HUDEP-2 (cell line): ENCODE measurements around the gene BATF.

Experiments used
- DNase-seq, 76 experiments: peaks; one replicate each; lab custom pipeline; 2025; ENCODE audit not compliant: unreplicated experiment in 76 of 76; lab: John Stamatoyannopoulos, UW

The BATF gene

DNA sequence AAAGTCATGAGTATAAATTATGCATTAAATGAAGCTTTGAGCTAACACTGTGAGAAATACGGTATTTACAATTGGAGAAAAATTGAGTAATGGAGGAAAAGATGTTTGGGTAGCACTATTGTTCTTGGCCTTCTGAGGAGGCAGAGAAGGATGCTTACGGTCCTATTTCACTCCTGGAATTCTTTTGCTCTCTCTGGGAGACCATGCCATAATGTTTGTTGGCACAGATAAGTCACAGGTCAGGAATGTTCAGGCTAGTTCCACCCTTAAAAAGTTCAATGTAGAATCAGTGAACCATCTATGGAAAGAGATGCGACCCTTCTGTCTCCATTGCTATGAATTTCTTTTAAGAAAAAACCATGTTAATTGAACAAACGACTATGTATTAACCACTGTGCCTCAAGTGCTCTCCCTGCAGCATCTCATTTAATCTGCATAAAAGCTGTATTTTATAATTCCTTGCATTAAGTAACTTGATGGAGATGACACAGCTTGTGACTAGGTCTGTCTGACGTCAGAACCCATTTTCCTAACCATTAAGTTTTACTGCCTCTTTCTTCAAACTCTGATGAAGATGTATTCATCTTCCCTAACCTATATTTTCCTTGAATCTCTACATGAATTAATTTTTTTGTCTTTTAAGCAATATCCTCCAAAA lies 9.5 kb downstream of the BATF start:
- DNase-seq: no peak

DNA sequence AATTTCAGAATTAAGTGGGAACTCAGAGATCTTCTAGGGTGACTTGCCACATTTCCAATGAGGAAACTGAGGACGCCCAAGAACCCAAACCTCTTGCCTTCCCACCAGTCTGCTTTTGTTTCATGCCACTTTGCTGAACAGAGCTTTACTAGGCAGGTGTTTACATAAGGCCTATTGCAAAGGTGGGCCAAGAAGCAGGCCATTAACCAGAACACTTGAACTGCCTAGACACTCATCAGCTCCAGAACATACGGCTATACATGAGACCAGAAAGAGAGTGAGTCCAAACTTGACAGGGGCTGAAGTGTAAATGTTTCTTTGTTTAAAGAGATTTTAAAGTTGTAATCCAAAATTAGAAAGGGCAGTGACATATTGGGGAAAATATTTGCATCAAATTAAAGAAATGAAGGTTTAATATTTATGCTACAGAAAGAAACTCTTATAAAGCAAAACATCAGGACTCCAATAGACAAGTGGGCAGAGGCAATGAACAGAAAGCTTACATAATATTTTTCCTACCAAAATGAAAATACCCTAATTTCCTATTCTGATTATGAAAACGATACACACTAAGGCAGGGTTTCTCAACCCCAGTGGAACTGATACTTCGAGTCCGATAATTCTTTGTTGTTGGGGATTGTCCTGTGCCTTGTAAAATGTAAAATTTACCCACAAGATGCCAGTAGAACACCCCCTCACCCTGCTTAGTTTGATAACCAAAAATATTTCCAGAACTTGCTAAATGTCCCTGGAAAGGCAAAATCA lies 11.7 kb downstream of the BATF start:
- DNase-seq: no peak

DNA sequence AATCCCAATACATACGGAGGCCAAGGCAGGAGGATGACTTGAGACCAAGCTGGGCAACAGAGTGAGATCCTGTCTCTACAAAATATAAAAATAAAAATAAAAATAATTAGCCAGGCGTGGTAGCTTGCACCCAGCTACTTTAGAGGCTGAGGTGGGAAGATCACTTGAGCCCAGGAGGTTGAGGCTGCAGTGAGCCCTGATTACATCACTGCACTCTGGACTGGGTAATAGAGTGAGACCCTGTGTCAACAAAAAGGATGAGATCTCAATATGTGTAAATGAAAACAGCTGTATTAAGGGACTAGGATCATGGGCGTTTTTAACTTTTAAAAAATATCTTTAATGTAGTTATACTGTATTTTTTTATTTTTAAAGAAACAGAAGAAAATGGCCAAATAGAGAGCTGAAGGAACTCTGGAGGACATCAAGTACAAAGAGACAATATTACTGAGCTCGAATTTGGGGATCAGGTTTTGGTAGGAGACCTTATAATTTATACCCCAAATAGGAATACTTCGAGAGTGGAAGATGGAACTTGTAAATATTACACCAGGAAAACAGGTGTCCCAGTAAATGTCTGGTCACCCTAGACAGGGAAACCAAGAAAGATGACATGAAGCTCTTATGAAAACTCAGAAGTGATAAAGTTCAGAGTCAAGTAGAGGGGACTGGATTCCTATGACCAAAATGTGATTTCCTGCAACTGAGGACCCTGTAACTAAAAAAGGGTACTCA lies 13.1 kb downstream of the BATF start:
- no peak for DNase-seq

DNA sequence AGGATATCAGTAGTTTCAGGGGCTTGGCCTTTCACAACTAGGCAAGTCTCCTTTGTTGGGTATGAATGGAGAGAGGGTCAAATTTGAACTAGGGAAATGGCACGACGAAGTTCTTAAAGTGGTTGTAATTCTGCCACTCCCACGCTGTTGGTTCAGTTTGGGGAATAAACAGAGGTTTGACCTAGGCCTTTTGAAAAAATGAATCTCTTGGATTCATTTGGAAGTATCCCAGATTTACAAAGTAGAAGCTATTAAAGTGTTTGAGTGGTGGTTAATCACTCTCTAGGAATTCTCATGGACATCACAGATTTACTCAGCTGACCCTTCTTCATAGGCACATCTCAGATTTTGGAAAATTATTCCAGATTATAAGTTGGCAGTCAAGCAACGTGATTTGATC lies 14.8 kb downstream of the BATF start:
- no peak for DNase-seq

DNA sequence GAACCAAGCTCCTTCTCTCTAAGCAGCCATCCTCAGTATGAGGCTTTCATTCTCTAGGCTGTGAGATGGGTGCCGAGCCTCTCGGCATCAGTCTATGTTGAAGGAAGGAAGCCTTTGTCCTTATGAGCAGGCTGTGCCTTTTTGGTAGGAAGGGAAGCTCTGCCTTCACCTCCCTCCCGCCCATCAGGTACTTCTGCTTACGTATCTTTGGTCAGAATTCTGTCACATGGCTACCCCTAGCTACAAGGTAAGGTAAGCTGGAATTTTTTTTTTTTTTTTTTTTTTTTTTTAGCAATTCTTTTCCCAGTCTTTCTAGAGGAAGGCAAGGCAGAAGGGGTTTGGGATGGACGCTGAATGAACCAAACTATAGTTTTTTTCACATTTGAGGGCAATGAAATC lies 16.9 kb downstream of the BATF start:
- DNase-seq: no peak

DNA sequence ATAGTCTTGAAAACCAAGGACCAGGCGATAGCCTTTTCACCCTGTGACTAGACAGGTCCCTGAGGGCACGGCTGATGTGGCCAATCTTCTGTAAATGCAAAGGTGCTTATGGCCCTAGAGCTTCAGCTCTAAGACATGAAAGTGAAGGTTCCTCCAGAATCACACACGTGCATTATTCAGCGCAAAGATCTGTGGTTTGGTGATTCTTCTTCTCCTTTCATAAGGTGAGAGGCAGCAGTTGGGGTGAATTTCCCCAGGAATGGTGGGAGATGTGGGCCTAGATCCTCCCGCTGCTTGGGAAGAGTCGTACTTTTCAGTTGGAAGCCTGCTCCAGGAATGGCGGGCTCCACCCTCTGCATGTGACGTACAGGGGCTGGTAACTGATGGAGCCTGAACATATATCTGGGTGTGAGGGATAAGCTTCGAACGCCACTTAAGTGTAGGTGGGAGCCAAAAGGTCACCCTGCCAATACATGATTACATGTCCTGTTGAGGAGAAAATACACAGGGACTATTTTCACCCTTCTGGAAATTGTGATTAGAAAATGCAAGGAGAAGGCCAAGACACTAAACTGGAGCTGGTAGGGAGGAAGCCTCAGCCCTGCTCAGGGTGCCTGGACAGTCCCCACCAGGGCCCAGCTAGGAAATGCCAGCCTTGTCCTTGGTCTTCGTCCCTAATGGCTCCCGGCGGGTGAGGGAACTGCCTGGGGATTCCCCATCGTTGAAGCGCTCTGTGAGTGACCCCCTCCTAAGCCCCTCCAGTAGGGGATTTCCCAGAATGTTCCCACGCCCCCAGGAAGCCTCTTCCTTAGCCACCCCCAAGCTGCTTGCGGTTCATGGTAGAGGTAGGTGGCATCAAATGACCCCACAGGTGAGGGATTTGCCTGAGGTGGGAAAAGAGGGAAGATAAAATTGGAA lies 17.6 kb downstream of the BATF start:
- no peak for DNase-seq

DNA sequence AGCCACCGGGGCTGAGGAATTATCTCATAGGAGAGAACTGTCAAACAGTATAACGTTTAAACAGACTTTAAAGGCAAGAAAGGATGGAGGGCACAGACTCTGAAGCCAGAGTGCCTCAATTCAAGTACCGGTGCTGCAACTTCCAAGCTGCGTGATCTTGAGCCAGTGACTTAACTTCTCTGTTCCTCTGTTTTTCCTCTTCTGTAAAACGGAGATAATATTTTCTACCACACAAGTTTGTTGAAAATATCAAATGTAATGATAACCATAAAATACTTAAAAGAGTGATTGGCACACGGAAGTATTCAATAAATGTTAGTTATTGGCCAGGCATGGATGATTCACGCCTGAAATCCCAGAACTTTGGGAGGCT lies 18.2 kb downstream of the BATF start:
- no peak for DNase-seq

DNA sequence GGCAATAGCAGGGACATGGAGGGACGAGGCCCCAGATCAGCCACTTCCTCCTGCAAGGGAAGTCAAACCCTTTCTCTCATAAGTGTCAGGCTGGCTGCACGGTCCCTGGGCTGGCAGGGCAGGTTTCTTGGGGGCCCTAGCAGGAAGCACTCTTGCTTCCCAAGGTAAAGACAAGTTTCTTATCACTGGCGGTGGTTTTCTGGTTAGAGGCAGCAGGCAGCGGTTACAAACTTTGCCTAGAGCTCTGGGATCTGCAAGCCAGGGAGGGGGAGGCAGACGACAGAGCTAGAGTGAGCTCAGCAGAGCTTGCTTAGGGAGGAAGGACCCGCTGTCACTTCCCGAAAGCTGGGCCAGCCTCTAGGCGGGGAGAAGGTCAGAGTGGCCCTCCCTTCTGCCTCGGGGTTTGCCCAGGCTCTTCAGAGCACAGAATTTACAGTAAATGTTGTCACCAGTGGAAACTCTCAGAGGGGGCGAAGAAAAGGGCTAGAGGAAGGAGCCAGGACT lies 20.4 kb downstream of the BATF start:
- no peak for DNase-seq

DNA sequence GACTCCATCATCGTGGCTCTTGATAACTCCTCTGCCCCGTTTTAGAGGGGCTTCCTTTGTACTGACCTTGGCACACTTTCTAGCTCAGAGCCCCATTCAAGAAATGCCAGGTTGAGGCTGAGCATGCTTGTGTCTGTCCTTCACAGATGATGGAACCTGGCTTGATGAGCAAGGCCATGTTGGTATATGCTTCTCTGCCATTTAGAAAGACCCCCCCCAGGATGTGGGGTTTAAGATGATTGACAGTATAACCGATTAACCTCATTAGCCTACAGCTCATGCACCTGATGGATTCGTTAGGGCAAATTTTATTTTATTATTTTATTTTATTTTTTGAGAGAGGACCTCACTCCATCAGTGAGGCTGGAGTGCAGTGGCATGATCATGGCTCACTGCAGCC lies 21.0 kb downstream of the BATF start:
- DNase-seq: no peak

DNA sequence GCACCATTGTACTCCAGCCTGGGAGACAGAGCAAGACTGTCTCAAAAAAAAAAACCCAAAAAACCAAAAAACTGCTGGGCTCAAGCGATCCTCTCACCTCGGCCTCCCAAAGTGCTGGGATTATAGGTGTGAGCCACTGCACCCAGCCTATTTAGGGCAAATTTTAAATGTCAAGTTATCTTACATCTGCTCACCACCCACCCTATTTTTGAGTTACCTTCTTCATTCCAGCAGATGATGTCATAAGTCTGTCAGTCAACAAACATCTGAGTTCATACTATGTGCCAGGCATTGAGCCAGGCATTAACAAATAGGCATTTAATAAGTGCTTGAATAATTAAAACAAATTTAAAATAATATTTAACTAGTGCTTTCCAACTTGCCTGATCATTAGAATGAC lies 21.5 kb downstream of the BATF start:
- no peak for DNase-seq

DNA sequence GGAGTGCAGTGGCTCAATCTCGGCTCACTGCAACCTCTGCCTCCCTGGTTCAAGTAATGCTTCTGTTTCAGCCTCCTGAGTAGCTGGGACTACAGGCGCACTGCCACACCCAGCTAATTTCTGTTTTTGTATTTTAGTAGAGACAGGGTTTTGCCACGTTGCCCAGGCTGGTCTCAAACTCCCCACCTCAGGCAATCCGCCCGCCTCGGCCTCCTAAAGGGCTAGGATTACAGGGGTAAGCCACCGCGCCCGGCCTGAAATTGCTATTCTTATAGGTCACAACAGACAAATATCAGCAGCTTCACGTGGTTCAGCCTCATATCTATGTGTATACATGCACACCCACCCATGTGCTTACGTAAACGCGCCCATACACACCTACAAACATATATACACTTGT lies 23.6 kb downstream of the BATF start:
- DNase-seq: no peak

DNA sequence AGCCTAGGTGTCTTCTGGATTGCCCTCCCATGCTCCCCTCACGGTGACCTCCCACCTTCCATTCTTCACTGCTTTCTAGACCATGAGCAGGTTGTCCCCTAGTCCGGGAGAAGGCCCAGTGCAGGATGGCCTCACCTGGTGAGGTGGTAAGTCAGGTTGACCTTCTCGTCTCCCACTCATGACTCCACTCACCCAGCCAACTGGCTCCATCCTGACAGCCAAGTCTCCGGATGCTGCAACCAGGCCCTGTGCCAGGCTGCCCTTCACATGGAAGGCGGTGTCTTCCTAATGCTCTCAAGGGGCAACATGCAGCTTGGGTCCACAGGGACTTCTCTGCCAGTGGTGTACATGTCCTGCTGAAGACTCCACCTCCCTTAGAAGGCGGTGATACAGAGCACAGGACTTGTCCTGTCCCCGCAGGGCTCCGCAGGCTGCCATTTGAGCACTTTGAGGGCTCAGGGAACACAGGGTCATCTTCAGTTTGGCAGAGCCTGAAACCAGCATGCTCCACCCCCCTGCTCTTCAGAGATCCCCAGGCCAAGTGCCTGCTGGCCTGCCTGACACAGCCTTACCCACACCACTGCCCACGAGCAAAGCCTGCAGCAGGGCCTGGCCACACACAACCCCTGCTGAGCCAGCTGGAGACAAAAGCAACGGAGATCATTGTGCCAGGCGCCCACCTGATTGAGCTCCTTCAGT lies 25.4 kb downstream of the BATF start:
- no peak for DNase-seq

DNA sequence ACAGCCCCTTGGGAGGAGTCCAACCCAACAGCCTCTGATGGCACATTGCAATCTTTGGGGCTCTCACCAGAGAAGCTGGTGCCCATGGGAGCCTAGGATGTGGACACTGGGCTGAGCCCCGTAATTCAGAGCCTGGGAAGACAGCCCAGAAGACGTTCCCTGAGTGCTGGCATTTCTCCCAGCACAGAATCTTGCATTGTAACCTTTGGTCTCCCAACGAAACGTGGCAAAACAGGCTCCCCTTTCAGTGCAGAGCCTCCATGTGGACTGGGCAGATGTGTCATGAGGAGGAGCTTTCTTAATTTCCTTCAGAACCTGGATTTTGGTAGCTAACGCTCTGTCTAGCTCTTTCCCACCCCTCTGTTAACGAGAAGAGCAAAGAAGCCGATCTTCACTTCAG lies 26.3 kb downstream of the BATF start:
- DNase-seq: no peak

DNA sequence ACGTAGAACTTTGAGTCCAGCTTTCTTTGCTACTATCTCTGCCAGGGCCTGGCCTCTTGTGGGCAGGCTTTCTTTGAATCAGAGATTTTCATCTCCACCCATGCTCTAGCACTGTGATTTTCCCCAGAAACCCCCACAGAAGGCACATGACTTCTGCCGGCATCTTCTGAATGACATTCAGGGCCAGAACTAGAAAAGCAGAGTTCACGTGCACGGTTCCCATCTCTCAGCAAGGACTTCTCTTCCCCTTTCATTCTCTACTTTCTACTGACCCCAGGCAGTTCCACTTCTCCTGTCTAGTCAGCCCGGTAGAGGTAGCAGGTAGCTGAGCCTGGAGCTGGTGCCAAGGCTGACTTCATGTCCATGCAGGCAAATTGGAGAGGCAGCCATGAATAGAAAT lies 26.9 kb downstream of the BATF start:
- DNase-seq: no peak

DNA sequence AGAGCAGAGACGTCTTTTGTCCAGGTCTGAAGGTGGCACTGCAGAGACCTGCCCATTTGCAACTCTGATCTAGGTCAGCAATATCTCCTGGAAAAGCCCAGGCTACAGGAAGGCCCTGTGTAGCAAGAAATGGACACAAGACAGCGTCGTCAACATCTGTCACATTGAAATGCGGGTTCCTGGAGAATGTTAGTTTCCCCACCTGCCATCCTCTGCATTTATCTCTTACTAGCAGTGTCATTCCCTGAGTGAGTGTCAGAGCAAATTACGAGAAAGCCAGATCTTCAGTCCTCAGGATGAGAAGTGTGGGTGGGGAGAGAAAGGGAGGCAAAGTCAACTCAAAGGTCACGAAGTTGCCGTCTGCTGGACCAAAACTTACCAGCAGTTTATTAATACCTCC lies 28.8 kb downstream of the BATF start:
- DNase-seq: no peak

DNA sequence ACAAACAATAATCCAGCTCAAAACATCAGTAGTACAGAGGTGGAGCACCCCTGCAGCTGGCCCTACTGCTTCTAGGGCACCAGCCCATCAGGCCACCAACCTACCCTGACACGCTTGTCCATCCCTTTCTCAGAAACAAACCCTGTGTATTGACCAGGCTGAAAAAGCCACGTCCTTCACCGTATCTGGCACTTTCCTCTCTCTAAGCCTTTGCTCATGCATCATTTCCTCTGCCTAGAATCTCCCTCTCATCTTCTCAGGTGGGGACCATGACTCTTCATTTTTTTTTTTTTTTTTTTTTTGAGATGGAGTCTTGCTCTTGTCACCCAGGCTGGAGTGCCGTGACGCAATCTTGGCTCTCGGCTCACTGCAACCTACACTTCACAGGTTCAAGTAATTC lies 30.9 kb downstream of the BATF start:
- no peak for DNase-seq

DNA sequence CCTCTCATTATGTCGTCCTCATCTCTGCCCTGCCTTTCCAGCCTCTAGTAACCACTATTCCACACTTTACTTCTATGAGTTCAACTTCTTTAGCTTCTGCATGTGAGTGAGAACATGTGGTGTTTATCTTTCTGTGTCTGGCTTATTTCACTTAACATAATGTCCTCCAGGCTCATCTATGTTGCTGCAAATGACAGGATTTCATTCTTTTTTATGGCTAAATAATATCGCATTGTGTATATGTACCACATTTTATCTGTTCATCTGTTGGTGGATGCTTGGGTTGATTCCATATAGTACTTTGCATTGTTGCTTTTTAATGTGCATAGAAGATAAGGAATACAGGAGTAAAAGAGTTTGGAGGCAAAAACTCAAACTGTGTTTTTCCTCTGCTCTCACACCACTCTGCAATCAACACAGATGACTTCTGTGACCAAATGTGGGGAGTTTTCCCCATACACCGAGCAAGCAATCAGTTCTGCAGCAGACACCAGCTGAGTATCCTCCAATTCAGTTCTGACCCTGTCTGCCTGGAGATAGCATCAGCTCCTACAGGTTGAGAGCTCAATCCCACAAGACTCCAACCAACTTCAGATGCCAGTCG lies 31.6 kb downstream of the BATF start:
- no peak for DNase-seq

DNA sequence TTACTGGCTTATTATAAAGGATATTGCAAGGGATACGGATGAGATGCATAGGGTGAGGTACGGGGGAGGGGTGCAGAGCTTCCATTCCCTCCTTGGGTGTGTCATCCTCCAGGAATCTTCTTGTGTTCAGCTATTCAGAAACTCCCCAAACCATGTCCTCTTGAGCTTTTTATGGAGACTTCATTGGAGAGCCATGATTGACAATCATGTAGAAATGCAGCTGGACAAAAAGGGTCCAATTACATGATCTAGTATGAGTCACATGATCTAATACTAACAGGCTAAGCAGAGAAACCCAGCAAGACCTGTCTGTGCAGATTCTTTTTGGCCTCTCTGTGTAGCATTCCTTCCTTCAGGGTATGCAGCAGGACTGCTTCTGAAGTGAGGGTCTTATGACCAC lies 32.2 kb downstream of the BATF start:
- no peak for DNase-seq

DNA sequence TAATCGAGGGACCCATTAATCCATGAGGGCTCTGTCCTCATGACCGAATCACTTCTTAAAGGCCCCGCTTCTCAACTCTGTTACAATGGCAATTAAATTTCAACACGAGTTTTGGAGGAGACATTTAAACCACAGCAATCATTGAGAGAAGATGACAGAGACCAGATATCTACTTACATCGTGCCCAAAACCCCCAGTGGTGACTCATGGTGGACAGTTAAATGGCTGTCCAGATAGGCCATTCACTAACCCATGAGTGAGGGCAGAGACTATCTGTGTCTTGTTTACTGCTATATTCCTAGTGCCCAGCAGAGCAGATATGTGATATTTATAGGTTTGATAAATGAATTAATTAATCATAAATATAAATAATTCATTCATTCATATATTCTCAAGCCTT lies 36.2 kb downstream of the BATF start:
- DNase-seq: peak in 1 of 76 experiments; percentile 13

DNA sequence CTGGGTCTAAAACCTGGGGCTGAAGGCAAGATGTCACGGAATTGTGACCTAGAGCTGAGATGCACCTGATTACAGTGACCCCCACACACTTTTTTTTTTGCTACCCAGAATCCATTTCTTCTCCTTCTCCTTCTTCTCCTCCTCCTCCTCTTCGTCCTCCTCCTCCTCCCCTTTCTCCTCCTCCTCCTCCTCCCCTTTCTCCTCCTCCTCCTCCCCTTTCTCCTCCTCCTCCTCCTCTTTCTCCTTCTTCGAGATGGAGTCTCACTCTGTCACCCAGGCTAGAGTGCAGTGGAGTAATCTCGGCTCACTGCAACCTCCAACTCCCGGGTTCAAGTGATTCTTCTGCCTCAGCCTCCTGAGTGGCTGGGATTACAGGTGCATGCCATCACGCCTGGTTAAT lies 36.8 kb downstream of the BATF start:
- DNase-seq: no peak
